ENCODE measurements around the gene NCOA1.

The NCOA1 gene

GRCh38 chr2:24652265-24653182 lies 161.5 kb downstream of the NCOA1 start:
- Histone ChIP-seq H3K4me2 (ENCODE audit: low read length) (no peak overlapping the region), H4K20me1 (ENCODE audit: insufficient read depth, low read length) (no peaks in the 10 kb centered on the region), H3K9ac (ENCODE audit: low read length) (no peak overlapping the region), H3K27ac (ENCODE audit: low read depth, low read length, poor library complexity, severe bottlenecking) (no peak overlapping the region), H3K79me2 (ENCODE audit: insufficient read depth, low read length) (no peaks in the 10 kb centered on the region), H3F3A (ENCODE audit: insufficient read depth, low read length) (no peaks in the 10 kb centered on the region), H3K4me3 (ENCODE audit: low read depth, low read length, poor library complexity, severe bottlenecking) (no peak overlapping the region), H3K27me3 (ENCODE audit: insufficient read depth, low read length) (no peaks in the 10 kb centered on the region), H3K36me3 (ENCODE audit: insufficient read depth, low read length) (no peaks in the 10 kb centered on the region), H3K9me2 (ENCODE audit: low read depth, low read length) (no peaks in the 10 kb centered on the region), H2AFZ (ENCODE audit: low read length) (no peak overlapping the region), H3K9me3 (ENCODE audit: low read length) (no peaks in the 10 kb centered on the region), H3K4me1 (ENCODE audit: insufficient read depth, low read length, severe bottlenecking) (peaks cover 26% of the 10 kb centered on the region)
- TF ChIP-seq EZH2 (IDR thresholded peaks at IDR 0.05; ENCODE audit: borderline replicate concordance, low read length) = no peak
- TF ChIP-seq, protein P1, sequence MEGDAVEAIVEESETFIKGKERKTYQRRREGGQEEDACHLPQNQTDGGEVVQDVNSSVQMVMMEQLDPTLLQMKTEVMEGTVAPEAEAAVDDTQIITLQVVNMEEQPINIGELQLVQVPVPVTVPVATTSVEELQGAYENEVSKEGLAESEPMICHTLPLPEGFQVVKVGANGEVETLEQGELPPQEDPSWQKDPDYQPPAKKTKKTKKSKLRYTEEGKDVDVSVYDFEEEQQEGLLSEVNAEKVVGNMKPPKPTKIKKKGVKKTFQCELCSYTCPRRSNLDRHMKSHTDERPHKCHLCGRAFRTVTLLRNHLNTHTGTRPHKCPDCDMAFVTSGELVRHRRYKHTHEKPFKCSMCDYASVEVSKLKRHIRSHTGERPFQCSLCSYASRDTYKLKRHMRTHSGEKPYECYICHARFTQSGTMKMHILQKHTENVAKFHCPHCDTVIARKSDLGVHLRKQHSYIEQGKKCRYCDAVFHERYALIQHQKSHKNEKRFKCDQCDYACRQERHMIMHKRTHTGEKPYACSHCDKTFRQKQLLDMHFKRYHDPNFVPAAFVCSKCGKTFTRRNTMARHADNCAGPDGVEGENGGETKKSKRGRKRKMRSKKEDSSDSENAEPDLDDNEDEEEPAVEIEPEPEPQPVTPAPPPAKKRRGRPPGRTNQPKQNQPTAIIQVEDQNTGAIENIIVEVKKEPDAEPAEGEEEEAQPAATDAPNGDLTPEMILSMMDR (IDR thresholded peaks at IDR 0.05; ENCODE audit: low read length) = no peak

- Histone ChIP-seq H3K27me3 (ENCODE audit: insufficient read depth, low read length) (no peaks in the 10 kb centered on the region), H3K9me2 (ENCODE audit: low read depth, low read length) (no peaks in the 10 kb centered on the region), H2AFZ (ENCODE audit: low read length) (no peak overlapping the region), H3K9ac (ENCODE audit: low read length) (no peak overlapping the region), H3K36me3 (ENCODE audit: insufficient read depth, low read length) (no peaks in the 10 kb centered on the region), H3K27ac (ENCODE audit: low read depth, low read length, poor library complexity, severe bottlenecking) (no peak overlapping the region), H3F3A (ENCODE audit: insufficient read depth, low read length) (no peaks in the 10 kb centered on the region), H3K4me2 (ENCODE audit: low read length) (no peak overlapping the region), H3K4me3 (ENCODE audit: low read depth, low read length, poor library complexity, severe bottlenecking) (no peak overlapping the region), H3K9me3 (ENCODE audit: low read length) (no peaks in the 10 kb centered on the region), H3K4me1 (ENCODE audit: insufficient read depth, low read length, severe bottlenecking) (peaks cover 20% of the 10 kb centered on the region), H3K79me2 (ENCODE audit: insufficient read depth, low read length) (no peaks in the 10 kb centered on the region), H4K20me1 (ENCODE audit: insufficient read depth, low read length) (no peaks in the 10 kb centered on the region)
- TF ChIP-seq EZH2 (IDR thresholded peaks at IDR 0.05; ENCODE audit: borderline replicate concordance, low read length) = no peak
- TF ChIP-seq, protein P1 (IDR thresholded peaks at IDR 0.05; ENCODE audit: low read length) = no peak
Measured at GRCh38 chr2:24657818-24658217, 166.8 kb downstream of the NCOA1 start.

GRCh38 chr2:24658531-24659202 lies 167.6 kb downstream of the NCOA1 start:
- H4K20me1 ChIP-seq (ENCODE audit: insufficient read depth, low read length) = no peaks in the 10 kb centered on the region
- H3K27ac ChIP-seq (ENCODE audit: low read depth, low read length, poor library complexity, severe bottlenecking) = no peak overlapping the region
- TF ChIP-seq EZH2 (IDR thresholded peaks at IDR 0.05; ENCODE audit: borderline replicate concordance, low read length) = no peak
- TF ChIP-seq, protein P1 (IDR thresholded peaks at IDR 0.05; ENCODE audit: low read length) = no peak
- H3F3A ChIP-seq (ENCODE audit: insufficient read depth, low read length) = no peaks in the 10 kb centered on the region
- no peak overlapping the region for H3K4me2 ChIP-seq (ENCODE audit: low read length)
- H3K27me3 ChIP-seq (ENCODE audit: insufficient read depth, low read length) = no peaks in the 10 kb centered on the region
- H3K9me3 ChIP-seq (ENCODE audit: low read length) = no peaks in the 10 kb centered on the region
- H3K36me3 ChIP-seq (ENCODE audit: insufficient read depth, low read length) = no peaks in the 10 kb centered on the region
- H3K79me2 ChIP-seq (ENCODE audit: insufficient read depth, low read length) = no peaks in the 10 kb centered on the region
- no peaks in the 10 kb centered on the region for H3K9me2 ChIP-seq (ENCODE audit: low read depth, low read length)
- H2AFZ ChIP-seq (ENCODE audit: low read length) = no peak overlapping the region
- H3K4me1 ChIP-seq (ENCODE audit: insufficient read depth, low read length, severe bottlenecking) = peaks cover 18% of the 10 kb centered on the region
- H3K9ac ChIP-seq (ENCODE audit: low read length) = no peak overlapping the region
- H3K4me3 ChIP-seq (ENCODE audit: low read depth, low read length, poor library complexity, severe bottlenecking) = no peak overlapping the region
